ENCODE results near the gene MALRD1.

MALRD1 gene

GRCh38 chr10:19111501-19112267 lies 63.1 kb downstream of the MALRD1 start:
- DNase-seq (ENCODE audit: low read depth in 3 of 3) = no peak

- no peak for DNase-seq (ENCODE audit: low read depth in 3 of 3)
Observed at GRCh38 chr10:19117438-19117837, 68.8 kb downstream of the MALRD1 start.

- no peak for DNase-seq (ENCODE audit: low read depth in 3 of 3)
Observed at GRCh38 chr10:19119191-19119590, 70.6 kb downstream of the MALRD1 start.

- DNase-seq (ENCODE audit: low read depth in 3 of 3) = no peak
Observed at GRCh38 chr10:19120381-19120908, 71.8 kb downstream of the MALRD1 start.

- no peak for DNase-seq (ENCODE audit: low read depth in 3 of 3)
Observed at GRCh38 chr10:19133992-19134391, 85.4 kb downstream of the MALRD1 start.

- DNase-seq (ENCODE audit: low read depth in 3 of 3) = no peak
Observed at GRCh38 chr10:19142967-19143366, 94.4 kb downstream of the MALRD1 start.

GRCh38 chr10:19144206-19144605 lies 95.6 kb downstream of the MALRD1 start:
- DNase-seq (ENCODE audit: low read depth in 3 of 3) = no peak

GRCh38 chr10:19154375-19154774 lies 105.8 kb downstream of the MALRD1 start:
- DNase-seq (ENCODE audit: low read depth in 3 of 3) = no peak

GRCh38 chr10:19158358-19158757 lies 109.8 kb downstream of the MALRD1 start:
- DNase-seq (ENCODE audit: low read depth in 3 of 3) = no peak

GRCh38 chr10:19158870-19159269 lies 110.3 kb downstream of the MALRD1 start:
- DNase-seq (ENCODE audit: low read depth in 3 of 3) = no peak

GRCh38 chr10:19164461-19164860 lies 115.9 kb downstream of the MALRD1 start:
- DNase-seq (ENCODE audit: low read depth in 3 of 3) = no peak

- no peak for DNase-seq (ENCODE audit: low read depth in 3 of 3)
Observed at GRCh38 chr10:19168584-19168983, 120.0 kb downstream of the MALRD1 start.

- no peak for DNase-seq (ENCODE audit: low read depth in 3 of 3)
Observed at GRCh38 chr10:19169041-19169440, 120.4 kb downstream of the MALRD1 start.

GRCh38 chr10:19169684-19170083 lies 121.1 kb downstream of the MALRD1 start:
- no peak for DNase-seq (ENCODE audit: low read depth in 3 of 3)

GRCh38 chr10:19178675-19179074 lies 130.1 kb downstream of the MALRD1 start:
- DNase-seq (ENCODE audit: low read depth in 3 of 3) = no peak

- no peak for DNase-seq (ENCODE audit: low read depth in 3 of 3)
Observed at GRCh38 chr10:19184891-19185290, 136.3 kb downstream of the MALRD1 start.

- DNase-seq (ENCODE audit: low read depth in 3 of 3) = no peak
Observed at GRCh38 chr10:19194866-19195265, 146.3 kb downstream of the MALRD1 start.

- DNase-seq (ENCODE audit: low read depth in 3 of 3) = no peak
Observed at GRCh38 chr10:19195698-19196097, 147.1 kb downstream of the MALRD1 start.

- no peak for DNase-seq (ENCODE audit: low read depth in 3 of 3)
Observed at GRCh38 chr10:19200211-19200610, 151.6 kb downstream of the MALRD1 start.

GRCh38 chr10:19204246-19204917 lies 155.8 kb downstream of the MALRD1 start:
- DNase-seq (ENCODE audit: low read depth in 3 of 3) = no peak

- no peak for DNase-seq (ENCODE audit: low read depth in 3 of 3)
Observed at GRCh38 chr10:19209319-19209718, 160.7 kb downstream of the MALRD1 start.

GRCh38 chr10:19212590-19212989 lies 164.0 kb downstream of the MALRD1 start:
- DNase-seq (ENCODE audit: low read depth in 3 of 3) = no peak

- DNase-seq (ENCODE audit: low read depth in 3 of 3) = no peak
Observed at GRCh38 chr10:19221216-19221615, 172.6 kb downstream of the MALRD1 start.
